K562 (cell line): ENCODE measurements around the gene CCDC117. TPM values are rescaled to one million over a fixed set of nuclear protein-coding genes. Genes with fewer than 3 reads are reported as not detected.

ENCODE experiments used
- BACH1 ChIP-seq: fragments of 200-800 bp; sonication (Bioruptor generic); IDR thresholded peaks from 2 replicates; pipeline ENCODE4 v1.6.1; 2016; ENCODE audit warnings: missing genetic modification characterization, missing compliant biosample characterization
- ELK3 ChIP-seq: fragments of 450-650 bp; formaldehyde crosslinking; IDR thresholded peaks from 2 replicates; pipeline ENCODE4 v1.4.0; 2020; ENCODE audit warnings: mild to moderate bottlenecking
- GATAD2B ChIP-seq: fragments of 450-650 bp; IDR thresholded peaks from 2 replicates; pipeline ENCODE4 v1.6.1; 2017; ENCODE audit warnings: mild to moderate bottlenecking, borderline replicate concordance
- NELFE ChIP-seq: IDR thresholded peaks from 2 replicates; pipeline ENCODE4 v1.6.1; 2011; ENCODE audit warnings: mild to moderate bottlenecking; ENCODE audit not compliant: insufficient read depth, insufficient read length
- NFYB ChIP-seq: IDR thresholded peaks from 2 replicates; pipeline ENCODE4 v1.6.1; 2011; ENCODE audit warnings: mild to moderate bottlenecking, moderate library complexity; ENCODE audit not compliant: insufficient read length; ENCODE audit errors: extremely low read depth
- REST ChIP-seq, 2 experiments: fragments of 450-650 bp; formaldehyde crosslinking in 1 of 2; IDR thresholded peaks; 2 replicates each; pipeline versions ENCODE4 v1.4.0 to v1.6.1; 2014 to 2020; ENCODE audit warnings: mild to moderate bottlenecking in 2 of 2, borderline replicate concordance in 1 of 2, low read depth in 1 of 2
- SLC30A9 ChIP-seq: fragments of 250-450 bp; sonication (Bioruptor Pico); IDR thresholded peaks from 2 replicates; pipeline ENCODE4 v1.8.0; 2022; ENCODE audit warnings: mild to moderate bottlenecking, moderate library complexity
- STAG1 ChIP-seq: sonication (generic); formaldehyde crosslinking; IDR thresholded peaks from 2 replicates; pipeline ENCODE4 v1.5.0; 2020; ENCODE audit warnings: missing genetic modification reagents, borderline replicate concordance
- TAL1 ChIP-seq: fragments of 450-650 bp; IDR thresholded peaks from 2 replicates; pipeline ENCODE4 v1.6.1; 2016; ENCODE audit warnings: mild to moderate bottlenecking
- TARDBP ChIP-seq: fragments of 450-650 bp; IDR thresholded peaks from 2 replicates; pipeline ENCODE4 v1.6.1; 2016
- ZNF561 ChIP-seq: fragments of 450-650 bp; formaldehyde crosslinking; conservative IDR thresholded peaks from 2 replicates; pipeline ENCODE4 v1.4.0; 2020; ENCODE audit warnings: mild to moderate bottlenecking, moderate library complexity
- ZNF586 ChIP-seq: fragments of 450-650 bp; formaldehyde crosslinking; conservative IDR thresholded peaks from 2 replicates; pipeline ENCODE4 v1.4.0; 2020; ENCODE audit warnings: mild to moderate bottlenecking, moderate library complexity
- polyA plus RNA-seq, 8 experiments: library from polyadenylated mRNA; depleted of rRNA in 4 of 8; stranded (reverse) in 5 of 8; unstranded in 3 of 8; fragments of >200 nt; fragmentation: Nextera tagmentation in 2 of 8; fragmentation: Illumina TruSeq in 1 of 8; extraction: Ambion mirVana in 2 of 8; extraction: Trizol in 1 of 8; gene quantifications; 2 replicates each; pipeline versions ENCODE4 v1.2.1 to v1.2.3, GENCODE V29; 2011 to 2014; ENCODE audit warnings: inconsistent platforms in 1 of 8, missing spikeins in 1 of 8
- total RNA-seq, 7 experiments: library from RNA; depleted of rRNA in 6 of 7; stranded (reverse); fragments of >200 nt in 6 of 7; fragmentation: Illumina TruSeq in 2 of 7; extraction: Trizol in 2 of 7; gene quantifications; 2 replicates each; pipeline versions ENCODE4 v1.2.1 to v1.2.3, GENCODE V29; 2011 to 2021; ENCODE audit warnings: low replicate concordance in 1 of 7
- TF ChIP-seq, protein P1 (sequence below): fragments of 250-450 bp; sonication (Bioruptor Pico); IDR thresholded peaks from 2 replicates; pipeline ENCODE4 v1.4.0; 2020

Gene CCDC117
- total and polyA plus RNA-seq, 9 of the 15 experiments (the other 6 are each of a cell fraction or from before 2014, with no cell fraction given) = 5.7 to 23.3 (median 15.8) TPM

DNA sequence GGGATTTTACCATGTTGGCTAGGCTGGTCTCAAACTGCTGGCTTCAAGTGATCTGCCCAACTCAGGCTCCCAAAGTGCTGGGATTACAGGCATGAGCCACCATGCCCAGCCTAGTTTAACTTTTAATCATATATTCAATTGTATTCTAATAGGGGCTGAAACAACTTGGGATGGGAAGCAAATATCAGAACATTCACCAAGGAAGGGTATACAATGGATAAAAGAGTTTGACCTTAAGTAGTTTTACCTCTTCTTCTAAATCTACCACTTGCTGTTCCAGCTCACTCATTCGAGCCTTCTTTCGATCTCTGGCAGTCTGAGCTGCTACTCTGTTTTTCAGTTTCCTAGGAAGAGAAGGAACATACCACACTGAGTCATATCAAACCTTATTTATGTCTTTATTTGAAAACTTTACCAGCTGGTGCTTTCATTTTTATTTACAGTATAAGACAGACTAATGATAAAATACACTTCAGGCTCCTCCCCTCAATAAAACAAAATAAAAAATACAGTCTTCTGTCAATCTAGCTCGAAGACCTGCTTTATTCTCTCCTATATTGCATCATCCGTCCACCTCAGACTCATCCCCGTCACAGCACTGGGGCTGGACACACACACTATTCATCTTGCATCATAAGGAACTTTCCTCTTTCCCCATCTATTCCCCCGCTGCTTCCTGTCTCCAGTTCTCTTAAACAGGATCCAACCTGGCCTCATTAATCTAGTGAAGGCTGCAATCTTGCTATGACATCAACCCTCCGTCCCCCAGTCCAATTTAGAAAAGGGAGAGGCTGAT is 26.5 kb downstream of the CCDC117 start (continued):
- TF ChIP-seq, protein P1, sequence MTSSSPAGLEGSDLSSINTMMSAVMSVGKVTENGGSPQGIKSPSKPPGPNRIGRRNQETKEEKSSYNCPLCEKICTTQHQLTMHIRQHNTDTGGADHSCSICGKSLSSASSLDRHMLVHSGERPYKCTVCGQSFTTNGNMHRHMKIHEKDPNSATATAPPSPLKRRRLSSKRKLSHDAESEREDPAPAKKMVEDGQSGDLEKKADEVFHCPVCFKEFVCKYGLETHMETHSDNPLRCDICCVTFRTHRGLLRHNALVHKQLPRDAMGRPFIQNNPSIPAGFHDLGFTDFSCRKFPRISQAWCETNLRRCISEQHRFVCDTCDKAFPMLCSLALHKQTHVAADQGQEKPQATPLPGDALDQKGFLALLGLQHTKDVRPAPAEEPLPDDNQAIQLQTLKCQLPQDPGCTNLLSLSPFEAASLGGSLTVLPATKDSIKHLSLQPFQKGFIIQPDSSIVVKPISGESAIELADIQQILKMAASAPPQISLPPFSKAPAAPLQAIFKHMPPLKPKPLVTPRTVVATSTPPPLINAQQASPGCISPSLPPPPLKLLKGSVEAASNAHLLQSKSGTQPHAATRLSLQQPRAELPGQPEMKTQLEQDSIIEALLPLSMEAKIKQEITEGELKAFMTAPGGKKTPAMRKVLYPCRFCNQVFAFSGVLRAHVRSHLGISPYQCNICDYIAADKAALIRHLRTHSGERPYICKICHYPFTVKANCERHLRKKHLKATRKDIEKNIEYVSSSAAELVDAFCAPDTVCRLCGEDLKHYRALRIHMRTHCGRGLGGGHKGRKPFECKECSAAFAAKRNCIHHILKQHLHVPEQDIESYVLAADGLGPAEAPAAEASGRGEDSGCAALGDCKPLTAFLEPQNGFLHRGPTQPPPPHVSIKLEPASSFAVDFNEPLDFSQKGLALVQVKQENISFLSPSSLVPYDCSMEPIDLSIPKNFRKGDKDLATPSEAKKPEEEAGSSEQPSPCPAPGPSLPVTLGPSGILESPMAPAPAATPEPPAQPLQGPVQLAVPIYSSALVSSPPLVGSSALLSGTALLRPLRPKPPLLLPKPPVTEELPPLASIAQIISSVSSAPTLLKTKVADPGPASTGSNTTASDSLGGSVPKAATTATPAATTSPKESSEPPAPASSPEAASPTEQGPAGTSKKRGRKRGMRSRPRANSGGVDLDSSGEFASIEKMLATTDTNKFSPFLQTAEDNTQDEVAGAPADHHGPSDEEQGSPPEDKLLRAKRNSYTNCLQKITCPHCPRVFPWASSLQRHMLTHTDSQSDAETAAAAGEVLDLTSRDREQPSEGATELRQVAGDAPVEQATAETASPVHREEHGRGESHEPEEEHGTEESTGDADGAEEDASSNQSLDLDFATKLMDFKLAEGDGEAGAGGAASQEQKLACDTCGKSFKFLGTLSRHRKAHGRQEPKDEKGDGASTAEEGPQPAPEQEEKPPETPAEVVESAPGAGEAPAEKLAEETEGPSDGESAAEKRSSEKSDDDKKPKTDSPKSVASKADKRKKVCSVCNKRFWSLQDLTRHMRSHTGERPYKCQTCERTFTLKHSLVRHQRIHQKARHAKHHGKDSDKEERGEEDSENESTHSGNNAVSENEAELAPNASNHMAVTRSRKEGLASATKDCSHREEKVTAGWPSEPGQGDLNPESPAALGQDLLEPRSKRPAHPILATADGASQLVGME = no peak
- TF ChIP-seq ZNF586 (CRISPR knock-in tag) (no peak), NELFE (no peak), TAL1 (no peak), SLC30A9 (CRISPR knock-in tag) (no peak), NFYB (no peak), ZNF561 (no peak), GATAD2B (no peak), REST (IDR thresholded peaks at IDR 0.05; ENCODE audit: borderline replicate concordance) (no peak), REST (CRISPR knock-in tag; IDR thresholded peaks at IDR 0.05; ENCODE audit: low read depth) (no peak), TARDBP (no peak), ELK3 (CRISPR knock-in tag) (no peak), STAG1 (CRISPR knock-in tag) (no peak), BACH1 (tag) (no peak)
